Suprapubic skin (tissue), 4 donors: ENCODE measurements around the gene GALNT4. TPM values are rescaled to one million over a fixed set of nuclear protein-coding genes. Genes with fewer than 3 reads are reported as not detected.

Source experiments
- DNase-seq, 2 donors: peaks; one replicate each; pipeline ENCODE4 v3.0.0-alpha.2; 2019; ENCODE audit warnings: low spot score in 2 of 2
- H3K27ac ChIP-seq: fragments of 200-600 bp; sonication (generic); one replicate; pipeline ENCODE4 v1.5.1; 2019
- H3K27me3 ChIP-seq: fragments of 200-600 bp; sonication (generic); one replicate; pipeline ENCODE4 v1.5.1; 2019
- H3K36me3 ChIP-seq: fragments of 200-600 bp; sonication (generic); one replicate; pipeline ENCODE4 v1.5.1; 2019
- H3K4me1 ChIP-seq: fragments of 200-600 bp; sonication (generic); one replicate; pipeline ENCODE4 v1.5.1; 2019
- H3K4me3 ChIP-seq: fragments of 200-600 bp; sonication (generic); one replicate; pipeline ENCODE4 v1.5.1; 2019; ENCODE audit warnings: mild to moderate bottlenecking
- H3K9me3 ChIP-seq: fragments of 200-600 bp; sonication (generic); one replicate; pipeline ENCODE4 v1.5.1; 2019
- EP300 ChIP-seq: sonication (generic); formaldehyde crosslinking; IDR thresholded peaks from one replicate; pipeline ENCODE4 v1.6.1; 2017; ENCODE audit warnings: antibody characterized with exemption
- POLR2A ChIP-seq, 2 donors: fragments of 450-650 bp; IDR thresholded peaks; one replicate each; pipeline ENCODE4 v1.6.1; 2017; ENCODE audit warnings: antibody characterized with exemption in 2 of 2, mild to moderate bottlenecking in 2 of 2, moderate library complexity in 2 of 2
- POLR2AphosphoS5 ChIP-seq, 3 donors: sonication (generic); formaldehyde crosslinking; IDR thresholded peaks; one replicate each; pipeline ENCODE4 v1.6.1; 2017; ENCODE audit warnings: antibody characterized with exemption in 3 of 3
- WGBS: methylation state at CpG from one replicate; pipeline ENCODE4 v1.1.5; 2018; 5-methylcytosine and 5-hydroxymethylcytosine counted together
- total RNA-seq, 4 donors: library from RNA; depleted of rRNA; stranded (reverse); fragments of >200 nt; gene quantifications; one replicate each; pipeline ENCODE4 v1.1.0, GENCODE V29; 2016
- TF ChIP-seq, protein P1 (sequence below), 2 donors: fragments of 200-600 bp in 1 of 2; fragments of 450-650 bp in 1 of 2; sonication (generic) in 1 of 2; IDR thresholded peaks; one replicate each; pipeline ENCODE4 v1.5.1; 2016 to 2019; ENCODE audit warnings: antibody characterized with exemption in 2 of 2, mild to moderate bottlenecking in 1 of 2, moderate library complexity in 1 of 2

The GALNT4 gene
- total RNA-seq, 4 donors from 2014 or later, result 3.9 to 5.6 (median 4.9) TPM

DNA sequence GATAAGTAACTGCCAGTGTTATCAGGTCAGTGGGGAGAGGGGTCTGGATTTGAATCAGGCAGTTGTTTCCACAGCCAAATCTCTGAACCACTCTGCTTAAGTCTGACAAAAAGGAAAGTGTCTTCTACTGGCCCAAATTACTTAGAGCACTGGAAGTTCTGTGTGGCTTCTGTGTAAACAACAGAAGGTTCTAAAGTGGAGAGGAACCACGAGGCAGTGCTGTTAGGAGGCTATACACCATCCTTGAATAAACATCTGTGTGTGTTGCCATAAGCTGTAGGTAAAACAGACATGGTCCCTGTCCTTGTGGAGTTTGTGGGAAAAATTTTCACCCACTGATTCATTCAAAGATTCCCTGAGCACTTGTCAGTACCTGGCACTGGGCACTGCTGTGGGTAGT lies 50.0 kb downstream of the GALNT4 start:
- Histone ChIP-seq H3K27ac (no peak overlapping the region), H3K4me3 (no peak overlapping the region), H3K27me3 (no peaks in the 10 kb centered on the region), H3K9me3 (no peaks in the 10 kb centered on the region), H3K36me3 (no peaks in the 10 kb centered on the region), H3K4me1 (no peaks in the 10 kb centered on the region)
- no peak for DNase-seq
- TF ChIP-seq, protein P1, sequence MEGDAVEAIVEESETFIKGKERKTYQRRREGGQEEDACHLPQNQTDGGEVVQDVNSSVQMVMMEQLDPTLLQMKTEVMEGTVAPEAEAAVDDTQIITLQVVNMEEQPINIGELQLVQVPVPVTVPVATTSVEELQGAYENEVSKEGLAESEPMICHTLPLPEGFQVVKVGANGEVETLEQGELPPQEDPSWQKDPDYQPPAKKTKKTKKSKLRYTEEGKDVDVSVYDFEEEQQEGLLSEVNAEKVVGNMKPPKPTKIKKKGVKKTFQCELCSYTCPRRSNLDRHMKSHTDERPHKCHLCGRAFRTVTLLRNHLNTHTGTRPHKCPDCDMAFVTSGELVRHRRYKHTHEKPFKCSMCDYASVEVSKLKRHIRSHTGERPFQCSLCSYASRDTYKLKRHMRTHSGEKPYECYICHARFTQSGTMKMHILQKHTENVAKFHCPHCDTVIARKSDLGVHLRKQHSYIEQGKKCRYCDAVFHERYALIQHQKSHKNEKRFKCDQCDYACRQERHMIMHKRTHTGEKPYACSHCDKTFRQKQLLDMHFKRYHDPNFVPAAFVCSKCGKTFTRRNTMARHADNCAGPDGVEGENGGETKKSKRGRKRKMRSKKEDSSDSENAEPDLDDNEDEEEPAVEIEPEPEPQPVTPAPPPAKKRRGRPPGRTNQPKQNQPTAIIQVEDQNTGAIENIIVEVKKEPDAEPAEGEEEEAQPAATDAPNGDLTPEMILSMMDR (IDR thresholded peaks at IDR 0.05), result no peak
- TF ChIP-seq POLR2AphosphoS5 (IDR thresholded peaks at IDR 0.05) (no peak), POLR2A (IDR thresholded peaks at IDR 0.05) (no peak), EP300 (no peak)
- 80% methylated on average over 1 of the region's 1 CpG for WGBS

Other genes with a start within 250 kb of the GALNT4 start
- 10 to 100 TPM; 50.8 to 69.2 (median 59.7) TPM for gene DUSP6, start 172.3 kb downstream of the GALNT4 start, total RNA-seq
- 10 to 100 TPM; 11.3 to 28.2 (median 13.4) TPM for gene POC1B, start 1.3 kb upstream of the GALNT4 start, total RNA-seq
- gene ATP2B1, start 184.0 kb upstream of the GALNT4 start, total RNA-seq, result 10 to 100 TPM; 31.8 to 97.3 (median 74.5) TPM